ENCODE data around the gene HECW1.

DNA sequence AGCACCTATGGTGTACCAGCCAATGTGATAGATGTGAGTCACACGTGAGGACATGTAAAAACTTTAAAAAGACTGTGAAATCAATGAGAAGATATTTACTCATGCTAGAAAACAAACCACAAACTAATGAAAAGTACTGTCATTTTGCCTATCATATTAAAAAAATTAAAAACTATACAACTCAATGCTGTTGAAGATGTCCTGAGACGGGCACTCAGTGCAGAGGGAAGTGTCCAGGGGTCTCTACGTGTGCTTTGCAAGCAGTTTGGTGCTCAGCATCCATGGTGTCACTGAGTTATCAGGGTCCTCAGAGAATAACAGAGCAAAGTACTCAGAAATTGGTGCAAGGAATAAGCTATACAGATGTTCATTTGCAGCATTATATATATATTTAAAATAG lies 162.3 kb downstream of the HECW1 start:
- TF ChIP-seq POLR2AphosphoS5 (IDR thresholded peaks at IDR 0.05): no peak
- TF ChIP-seq, protein P1, sequence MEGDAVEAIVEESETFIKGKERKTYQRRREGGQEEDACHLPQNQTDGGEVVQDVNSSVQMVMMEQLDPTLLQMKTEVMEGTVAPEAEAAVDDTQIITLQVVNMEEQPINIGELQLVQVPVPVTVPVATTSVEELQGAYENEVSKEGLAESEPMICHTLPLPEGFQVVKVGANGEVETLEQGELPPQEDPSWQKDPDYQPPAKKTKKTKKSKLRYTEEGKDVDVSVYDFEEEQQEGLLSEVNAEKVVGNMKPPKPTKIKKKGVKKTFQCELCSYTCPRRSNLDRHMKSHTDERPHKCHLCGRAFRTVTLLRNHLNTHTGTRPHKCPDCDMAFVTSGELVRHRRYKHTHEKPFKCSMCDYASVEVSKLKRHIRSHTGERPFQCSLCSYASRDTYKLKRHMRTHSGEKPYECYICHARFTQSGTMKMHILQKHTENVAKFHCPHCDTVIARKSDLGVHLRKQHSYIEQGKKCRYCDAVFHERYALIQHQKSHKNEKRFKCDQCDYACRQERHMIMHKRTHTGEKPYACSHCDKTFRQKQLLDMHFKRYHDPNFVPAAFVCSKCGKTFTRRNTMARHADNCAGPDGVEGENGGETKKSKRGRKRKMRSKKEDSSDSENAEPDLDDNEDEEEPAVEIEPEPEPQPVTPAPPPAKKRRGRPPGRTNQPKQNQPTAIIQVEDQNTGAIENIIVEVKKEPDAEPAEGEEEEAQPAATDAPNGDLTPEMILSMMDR (IDR thresholded peaks at IDR 0.05): no peak

Data from breast epithelium (tissue), 3 donors.